HG03196 (cell line): ENCODE data around the gene FXYD2.

Source experiments
- ATAC-seq: cut with Tn5 transposase; IDR thresholded peaks from one replicate; pipeline ENCODE4 v1.9.1; 2021; ENCODE audit not compliant: unreplicated experiment

FXYD2 gene

DNA sequence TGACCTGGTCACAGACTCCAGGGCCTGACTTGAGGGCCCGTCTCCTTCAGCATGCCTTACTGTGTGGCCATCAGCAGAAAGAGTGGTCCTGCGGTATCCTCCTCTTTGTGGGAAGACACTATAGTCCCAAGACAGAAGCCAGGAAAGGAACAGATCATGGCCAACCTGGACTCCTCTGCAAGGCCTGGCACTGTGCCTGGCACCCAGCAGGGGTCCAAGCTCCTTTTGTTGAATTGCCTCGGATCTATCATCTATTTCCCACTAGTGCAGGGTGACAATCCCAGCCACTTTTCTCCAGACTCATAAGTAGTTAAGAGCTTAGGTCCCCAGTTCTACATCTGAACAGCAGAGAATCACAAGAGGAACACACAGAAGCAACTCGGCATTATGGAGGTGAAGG lies 54.5 kb downstream of the FXYD2 start:
- ATAC-seq: no peak
